Measurements from ENCODE around the gene TACC2.
"Not testable (repeated sequence)": the region's sequence is repeated elsewhere in the genome, so short reads cannot be mapped to it uniquely, and the experiment has no call there.

Gene TACC2

GRCh38 chr10:121978511-121978910 is 10.5 kb upstream of the TACC2 start:
- no peak for DNase-seq (ENCODE audit: low spot score)

GRCh38 chr10:121981346-121981745 is 7.6 kb upstream of the TACC2 start:
- no peak for DNase-seq (ENCODE audit: low spot score)

DNA sequence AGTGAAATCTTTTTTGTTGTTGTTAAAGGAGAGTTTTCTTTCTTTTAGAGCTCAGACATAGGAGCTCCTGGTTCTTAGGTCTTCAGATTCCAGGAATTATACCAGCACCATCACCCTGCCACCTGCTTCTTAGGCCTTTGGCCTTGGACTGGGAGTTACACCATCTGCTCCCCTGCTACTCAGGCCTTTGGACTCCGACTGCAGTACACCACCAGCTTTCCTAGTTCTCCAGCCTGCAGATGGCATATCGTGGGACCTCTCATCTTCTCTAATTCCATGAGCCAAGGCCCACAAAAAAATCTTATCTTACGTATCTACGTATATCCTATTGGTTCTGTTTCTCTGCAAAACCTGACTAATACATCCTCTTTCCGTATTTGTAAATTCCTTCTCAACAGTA is 5.1 kb upstream of the TACC2 start:
- DNase-seq (ENCODE audit: low spot score): no peak

- no peak for DNase-seq (ENCODE audit: low spot score)
Observed at GRCh38 chr10:121984463-121984862, 4.5 kb upstream of the TACC2 start.

DNA sequence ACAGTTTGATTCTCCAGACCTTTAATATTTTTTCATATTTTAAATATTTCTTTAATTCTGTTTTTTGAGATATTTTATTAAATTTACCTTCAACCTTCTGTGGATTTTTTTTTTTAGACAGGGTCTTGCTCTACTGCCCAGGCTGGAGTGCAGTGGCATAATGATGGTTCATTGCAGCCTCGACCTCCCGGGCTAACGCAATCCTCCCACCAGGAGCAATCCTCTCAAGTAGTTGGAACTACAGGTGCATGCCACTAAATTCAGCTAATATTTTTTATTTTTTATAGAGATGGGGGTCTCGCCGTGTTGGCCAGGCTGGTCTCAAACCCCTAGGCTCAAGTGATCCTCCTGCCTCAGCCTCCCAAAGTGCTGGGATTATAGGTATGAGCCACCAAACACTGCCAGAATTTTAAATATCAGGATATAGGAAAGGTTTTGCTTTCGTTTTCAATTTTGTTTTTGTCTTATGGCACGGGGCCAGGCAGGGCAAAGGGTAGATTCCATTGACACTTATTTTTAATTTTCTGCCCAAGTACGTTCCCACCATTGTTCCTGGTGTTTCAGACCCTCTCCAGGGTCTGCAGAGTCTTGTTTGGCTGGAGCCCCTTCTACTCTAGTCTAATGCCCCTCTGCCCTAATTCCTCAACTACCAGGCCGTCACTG is 1.2 kb downstream of the TACC2 start:
- no peak for DNase-seq (ENCODE audit: low spot score)

DNA sequence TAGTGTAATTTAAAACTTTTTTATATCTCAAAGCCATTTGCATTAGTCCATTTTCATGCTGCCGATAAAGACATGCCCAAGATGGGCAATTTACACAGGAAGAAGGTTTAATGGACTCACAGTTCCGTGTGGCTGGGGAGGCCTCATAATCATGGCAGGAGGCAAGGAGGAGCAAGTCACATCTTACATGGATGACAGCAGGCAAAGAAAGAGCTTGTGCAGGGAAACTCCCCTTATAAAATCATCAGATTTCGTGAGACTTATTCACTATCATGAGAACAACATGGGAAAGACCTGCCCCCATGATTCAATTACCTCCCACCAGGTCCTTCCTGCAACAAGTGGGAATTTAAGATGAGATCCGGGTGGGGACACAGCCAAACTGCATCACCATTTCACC is 2.8 kb downstream of the TACC2 start:
- DNase-seq (ENCODE audit: low spot score): not testable (repeated sequence)

DNA sequence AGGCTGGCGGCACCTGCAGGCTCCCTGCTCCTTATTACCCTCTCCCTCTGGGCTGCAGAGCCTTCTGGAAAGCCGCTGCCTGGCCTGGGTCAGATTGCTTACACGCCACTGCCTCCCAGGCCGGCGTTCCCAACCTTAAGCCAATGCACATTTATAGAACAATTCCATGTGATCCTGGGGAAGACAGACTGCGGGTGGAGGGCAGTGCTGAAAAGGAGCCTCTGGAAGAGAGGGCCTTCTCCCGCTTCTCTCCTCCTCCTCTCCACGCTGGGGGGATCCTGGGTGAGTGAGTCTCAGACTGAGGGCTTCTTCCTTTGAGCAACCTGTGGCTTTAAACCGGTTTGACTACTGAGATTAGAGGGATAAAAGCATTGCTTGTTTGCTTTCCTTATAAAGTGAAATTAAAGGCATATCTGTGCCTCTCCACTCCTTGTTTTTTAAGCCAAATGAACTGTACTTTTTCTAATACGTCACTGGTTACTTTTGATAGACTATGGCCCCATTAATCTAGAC is 5.5 kb downstream of the TACC2 start:
- DNase-seq (ENCODE audit: low spot score): peak; percentile 55

GRCh38 chr10:121998462-121998861 is 9.5 kb downstream of the TACC2 start:
- DNase-seq (ENCODE audit: low spot score): no peak

DNA sequence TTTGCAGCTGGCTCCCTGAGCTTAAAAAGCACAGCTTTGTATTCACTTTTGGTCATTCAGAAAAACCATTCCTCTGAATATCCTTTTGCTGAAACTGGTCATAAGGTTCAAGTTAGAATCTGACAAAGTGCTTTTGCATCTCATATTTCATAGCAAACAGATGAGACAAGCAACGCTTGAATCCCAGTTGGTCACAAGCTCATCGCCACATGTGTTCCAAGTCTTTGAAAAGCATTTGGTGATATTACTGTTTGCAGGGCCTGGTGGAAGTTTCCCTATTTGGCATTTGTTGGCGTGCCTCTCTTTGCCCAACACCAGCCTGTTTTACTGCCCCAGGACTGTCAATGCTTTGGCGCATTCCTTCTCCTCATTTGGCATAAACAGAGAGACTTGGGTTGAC is 10.3 kb downstream of the TACC2 start:
- no peak for DNase-seq (ENCODE audit: low spot score)

GRCh38 chr10:122001698-122002097 is 12.7 kb downstream of the TACC2 start:
- no peak for DNase-seq (ENCODE audit: low spot score)

DNA sequence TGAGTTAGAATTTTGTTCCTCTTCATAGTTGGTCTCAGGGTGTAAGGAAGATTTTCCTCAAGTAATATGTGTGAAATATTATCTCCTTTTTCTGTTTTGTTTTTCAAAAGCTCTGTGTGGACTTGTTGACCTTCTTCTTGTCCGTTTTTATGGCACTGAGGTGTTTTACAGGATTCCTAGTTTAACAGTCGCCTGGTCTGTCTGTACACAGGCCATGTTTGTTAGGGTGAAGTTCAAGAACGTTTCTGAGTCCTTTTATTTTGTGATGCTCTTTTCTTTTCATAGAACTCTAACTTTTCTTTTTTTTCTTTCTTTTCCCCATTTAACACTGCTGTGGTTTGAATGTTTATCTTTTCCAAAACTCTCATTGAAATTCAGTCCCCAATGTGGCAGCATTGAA is 18.5 kb downstream of the TACC2 start:
- DNase-seq (ENCODE audit: low spot score): no peak

- no peak for DNase-seq (ENCODE audit: low spot score)
Observed at GRCh38 chr10:122010405-122011050, 21.6 kb downstream of the TACC2 start.

DNA sequence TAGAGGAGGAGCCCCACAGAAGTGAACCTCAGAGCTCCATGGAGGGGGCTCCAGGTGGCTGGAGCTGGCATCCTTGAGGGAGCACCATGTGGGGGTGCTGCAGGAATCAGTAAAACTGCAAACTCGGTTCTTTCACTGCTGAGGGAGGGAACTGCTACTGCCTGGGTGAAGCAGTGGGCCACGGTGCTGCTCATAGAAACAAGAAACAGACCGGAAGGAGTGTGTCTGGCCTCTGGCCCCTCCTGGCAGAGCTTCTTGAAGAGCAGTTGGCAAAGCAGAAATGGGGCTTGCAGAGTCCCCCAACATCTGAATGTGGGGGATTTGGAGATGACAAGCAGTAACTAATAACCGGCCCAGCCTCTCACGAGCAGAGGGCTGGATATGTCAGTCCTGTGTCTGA is 23.8 kb downstream of the TACC2 start:
- DNase-seq (ENCODE audit: low spot score): no peak

DNA sequence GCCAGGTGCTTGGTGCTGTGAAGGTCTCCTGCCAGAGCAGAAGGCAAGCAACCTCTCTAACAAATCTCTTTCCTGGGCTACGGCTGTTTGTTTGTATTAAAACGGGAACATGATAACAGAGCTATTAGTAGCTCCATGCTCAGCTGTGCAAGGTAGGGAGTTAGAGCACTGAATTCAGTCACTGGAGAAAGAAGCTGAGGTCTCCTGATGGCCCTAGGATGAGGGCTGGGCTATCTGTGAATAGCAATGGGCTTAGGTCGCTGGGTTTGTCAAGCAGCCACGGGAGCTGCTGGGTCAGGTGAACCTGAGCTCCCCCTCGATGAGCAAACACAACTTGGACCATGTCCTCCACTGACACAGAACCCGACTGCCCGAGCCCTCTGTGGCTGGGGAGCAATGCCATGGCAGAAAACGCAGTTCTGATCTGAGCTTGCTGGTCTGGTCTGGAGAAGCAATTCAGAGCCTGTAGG is 24.4 kb downstream of the TACC2 start:
- no peak for DNase-seq (ENCODE audit: low spot score)

- no peak for DNase-seq (ENCODE audit: low spot score)
Observed at GRCh38 chr10:122014652-122015248, 25.8 kb downstream of the TACC2 start.

GRCh38 chr10:122017926-122018325 is 29.0 kb downstream of the TACC2 start:
- DNase-seq (ENCODE audit: low spot score): not testable (repeated sequence)

- no peak for DNase-seq (ENCODE audit: low spot score)
Observed at GRCh38 chr10:122018491-122018890, 29.5 kb downstream of the TACC2 start.

DNA sequence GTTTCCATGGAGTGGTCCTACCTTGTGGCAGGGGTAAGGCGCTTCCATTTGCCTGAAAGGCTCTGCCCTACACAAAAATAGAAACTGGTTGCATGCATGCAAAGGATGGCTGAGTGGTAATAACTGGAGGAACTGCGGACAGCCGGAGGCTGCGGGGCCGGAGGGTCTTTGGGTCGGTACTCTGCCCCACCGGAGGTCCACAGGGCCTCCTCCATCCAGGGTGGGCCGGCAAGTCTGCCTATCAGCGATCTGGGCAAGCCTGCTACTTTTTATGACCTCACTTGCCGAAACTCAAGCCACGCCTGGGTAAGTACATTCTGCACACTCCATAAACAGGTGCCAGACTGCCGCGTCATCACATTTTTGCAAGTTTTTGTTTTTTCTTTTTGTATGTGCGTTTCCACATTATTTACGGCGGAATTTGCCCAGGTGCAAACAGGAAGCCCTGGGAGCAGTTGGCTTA is 30.0 kb downstream of the TACC2 start:
- no peak for DNase-seq (ENCODE audit: low spot score)

DNA sequence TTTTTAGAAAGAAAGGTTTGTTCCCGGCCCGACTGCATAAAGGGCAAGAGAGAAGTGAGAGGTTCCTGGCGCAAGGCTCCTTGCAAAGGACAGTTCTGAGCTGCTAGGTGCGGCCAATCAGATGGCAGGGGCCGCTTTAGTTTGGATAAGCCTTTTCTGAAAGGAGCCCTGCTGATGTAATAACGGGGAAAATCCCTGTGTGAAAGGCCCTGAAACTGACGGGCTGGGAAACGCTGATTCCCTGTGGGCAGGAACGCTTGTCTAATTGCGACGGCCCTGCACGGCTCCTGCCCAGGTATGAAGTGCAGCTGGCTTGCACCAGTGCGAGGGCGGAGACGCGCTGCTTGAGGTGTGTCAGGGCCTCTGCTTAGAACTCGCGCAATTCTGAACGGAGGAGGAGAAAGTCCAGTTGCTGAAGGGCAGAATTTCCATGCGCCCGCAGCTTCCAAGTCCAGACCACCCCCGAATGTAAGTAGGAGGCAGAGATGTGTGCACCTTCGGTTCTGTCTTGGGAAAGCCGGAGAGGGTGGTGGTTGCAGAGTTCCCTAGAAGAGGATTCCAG is 30.5 kb downstream of the TACC2 start:
- peak; percentile 81 for DNase-seq (ENCODE audit: low spot score)

- no peak for DNase-seq (ENCODE audit: low spot score)
Observed at GRCh38 chr10:122020226-122020625, 31.3 kb downstream of the TACC2 start.

- no peak for DNase-seq (ENCODE audit: low spot score)
Observed at GRCh38 chr10:122021379-122021778, 32.4 kb downstream of the TACC2 start.

GRCh38 chr10:122021828-122022227 is 32.9 kb downstream of the TACC2 start:
- no peak for DNase-seq (ENCODE audit: low spot score)

DNA sequence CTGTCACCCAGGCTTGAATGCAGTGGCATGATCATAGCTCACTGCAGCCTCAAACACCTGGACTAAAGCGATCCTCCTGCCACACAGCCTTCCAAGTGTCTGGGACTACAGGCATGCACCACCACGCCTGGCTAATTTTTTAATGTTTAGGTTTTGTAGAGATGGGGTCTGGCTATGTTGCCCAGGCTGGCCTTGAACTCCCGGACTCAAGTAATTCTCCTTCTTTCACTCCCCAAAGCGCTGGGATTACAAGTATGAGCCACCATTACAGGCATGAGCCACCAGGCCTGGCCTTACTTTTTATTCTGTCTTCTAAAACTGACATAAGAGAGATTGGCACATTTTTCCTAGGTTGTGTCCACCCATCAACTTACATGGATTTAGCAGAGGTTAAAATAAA is 33.3 kb downstream of the TACC2 start:
- DNase-seq (ENCODE audit: low spot score): no peak

Measured in ecto neural progenitor cell (in vitro differentiated cells).